ENCODE results near the gene HS6ST3.

DNA sequence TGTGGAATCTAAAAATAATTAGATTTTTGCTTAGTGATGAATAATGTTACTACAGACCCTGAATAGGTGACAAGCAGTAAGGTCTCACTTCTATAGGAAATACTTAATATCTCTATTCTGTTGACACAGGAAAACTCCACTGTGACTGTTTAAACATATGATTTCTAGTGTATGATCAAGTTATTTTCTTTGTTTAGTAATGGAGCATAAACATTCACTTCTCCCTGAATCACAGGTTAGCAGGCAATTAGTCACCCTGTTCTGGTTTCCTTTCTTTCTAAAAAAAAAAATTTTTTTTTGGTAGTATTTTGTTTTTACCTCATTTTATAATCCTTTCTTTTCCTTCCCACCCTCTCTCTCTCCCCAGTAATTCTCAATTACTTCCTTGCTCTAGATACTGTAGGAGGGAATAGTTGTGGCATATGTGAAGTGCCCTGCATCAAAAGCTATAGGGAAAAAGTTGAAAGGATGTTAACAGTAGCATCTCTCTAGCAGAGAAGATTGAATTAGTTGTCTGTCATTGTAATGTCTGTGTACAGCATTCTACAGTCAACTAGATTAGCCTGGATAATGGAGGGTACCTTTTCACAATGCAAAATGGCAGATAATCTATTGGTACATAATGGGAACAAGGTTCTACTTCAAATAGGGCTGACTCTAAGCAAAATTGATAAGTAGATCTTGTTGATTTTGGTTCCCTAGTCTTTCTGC lies 3.5 kb downstream of the HS6ST3 start:
- TF ChIP-seq ARNT (IDR thresholded peaks at IDR 0.05), result no peak
- no peak for TF ChIP-seq PKNOX1 (IDR thresholded peaks at IDR 0.05)
- TF ChIP-seq SP1 (IDR thresholded peaks at IDR 0.05), result no peak
- TF ChIP-seq CTBP1 (IDR thresholded peaks at IDR 0.05; ENCODE audit: borderline replicate concordance), result no peak
- TF ChIP-seq ELF4 (IDR thresholded peaks at IDR 0.05), result no peak

Measured in HEK293T (cell line).